ENCODE data around the gene TTC33. TPM values are rescaled to one million over a fixed set of nuclear protein-coding genes. Genes with fewer than 3 reads are reported as not detected.
"Not testable (repeated sequence)": the region's sequence is repeated elsewhere in the genome, so short reads cannot be mapped to it uniquely, and the experiment has no call there.

Gene TTC33
- total and polyA plus RNA-seq, 2 of the 4 experiments (the other 2 are of a cell fraction) = 3.1 to 8.1 TPM

- peak overlapping the region; percentile 98 for H3K4me3 ChIP-seq (ENCODE audit: insufficient read depth, low read depth, low read length)
- ATAC-seq (ENCODE audit: low read depth) (peak; percentile 1; the same call in 1 of the 2 replicates), DNase-seq (peak; percentile 77)
- no peak overlapping the region; the same call in 1 of the 2 replicates for H3K14ac ChIP-seq (replicated peaks; ENCODE audit: low read depth, low read length)
- H3K79me1 ChIP-seq (ENCODE audit: low read depth in 1 of 2, low read length in 2 of 2) = peaks cover 0 to 35% of the 10 kb centered on the region in 2 experiments; a peak in 2 of 4 replicates
- no peak overlapping the region for H3K23ac ChIP-seq (ENCODE audit: low read depth, low read length)
- no TSS peak for BruUV-seq (replicated peaks)
- no peak overlapping the region for H3K18ac ChIP-seq (ENCODE audit: low read depth, low read length)
- no peak overlapping the region for H2BK20ac ChIP-seq (ENCODE audit: low read depth, low read length)
- H2AK5ac ChIP-seq (ENCODE audit: low read depth, low read length) = no peak overlapping the region
- H3K9me3 ChIP-seq (ENCODE audit: control insufficient read depth, insufficient read depth, low read length) = no peaks in the 10 kb centered on the region
- intact Hi-C loops (cut with micrococcal nuclease) = no loop called here
- WGBS, 2 experiments (ENCODE audit: extremely low coverage in 2 of 2, insufficient read length in 1 of 2) = no CpG with 5 or more reads among the region's 3 CpGs
- H2AK9ac ChIP-seq (replicated peaks; ENCODE audit: low read depth, low read length, poor library complexity) = no peak overlapping the region
- dilution Hi-C loops (cut with HindIII; ENCODE audit: low sequenced_read_pairs, unreplicated experiment) = no loop called here
- H2BK120ac ChIP-seq (ENCODE audit: low read depth, low read length) = no peak overlapping the region
- H4K20me1 ChIP-seq (ENCODE audit: insufficient read depth, low read length) = peaks cover 55% of the 10 kb centered on the region
- H3K27me3 ChIP-seq (ENCODE audit: control insufficient read depth, insufficient read depth, low read length) = no peaks in the 10 kb centered on the region
- H3K4me2 ChIP-seq (ENCODE audit: low read depth, low read length) = peak overlapping the region; percentile 96
- peak; percentile 80 for TF ChIP-seq CEBPB (IDR thresholded peaks at IDR 0.05; ENCODE audit: low read depth, low read length)
- TF ChIP-seq RCOR1 (IDR thresholded peaks at IDR 0.05; ENCODE audit: insufficient replicate concordance, low read length) = no peak
- no peak overlapping the region for H4K5ac ChIP-seq (ENCODE audit: low read depth, low read length)
- peak overlapping the region; percentile 100; the same call in 1 of the 2 replicates for H3K9ac ChIP-seq (ENCODE audit: low read depth, low read length)
- in situ Hi-C loops (cut with MboI; ENCODE audit: low sequenced_read_pairs) = no loop called here
- H4K8ac ChIP-seq (ENCODE audit: low read depth in 2 of 2, low read length in 2 of 2) = peak overlapping the region in 1 of 2 experiments; percentile 6; a peak in 1 of 4 replicates
- H3K9me1 ChIP-seq (ENCODE audit: insufficient read depth, low read length) = peaks cover 3% of the 10 kb centered on the region; the same call in 1 of the 2 replicates
- H3K4me1 ChIP-seq (ENCODE audit: control insufficient read depth, insufficient read depth, low read length) = peaks cover 3% of the 10 kb centered on the region
- H2BK15ac ChIP-seq (ENCODE audit: low read depth, low read length) = no peak overlapping the region
- no peak overlapping the region for H4K91ac ChIP-seq (ENCODE audit: insufficient read depth, low read depth, low read length)
- no peak overlapping the region for H3K27ac ChIP-seq (ENCODE audit: insufficient read depth, low read length)
- POLR2A ChIA-PET (ENCODE audit: unreplicated experiment) = no interaction called here
- H3K36me3 ChIP-seq (ENCODE audit: control insufficient read depth, insufficient read depth, low read length) = peaks cover 2% of the 10 kb centered on the region
- CTCF ChIA-PET = no interaction called here
- H2AFZ ChIP-seq (replicated peaks; ENCODE audit: low read length, poor library complexity) = no peak overlapping the region
- no peak overlapping the region for H3K4ac ChIP-seq (ENCODE audit: low read depth, low read length)
- peak overlapping the region; percentile 48; the same call in 1 of the 2 replicates for H3K56ac ChIP-seq (ENCODE audit: extremely low read depth, insufficient read depth, low read length)
- H2BK5ac ChIP-seq (ENCODE audit: low read depth, low read length, poor library complexity, severe bottlenecking) = peak overlapping the region; percentile 93
Observed at GRCh38 chr5:40796487-40796889, 40.7 kb upstream of the TTC33 start.

GRCh38 chr5:40794877-40795276 is 39.1 kb upstream of the TTC33 start:
- H3K4me2 ChIP-seq (ENCODE audit: low read depth, low read length); ATAC-seq (ENCODE audit: low read depth); H3K18ac ChIP-seq (ENCODE audit: low read depth, low read length); H4K8ac ChIP-seq (ENCODE audit: low read depth in 2 of 2, low read length in 2 of 2); H2BK120ac ChIP-seq (ENCODE audit: low read depth, low read length); H2BK15ac ChIP-seq (ENCODE audit: low read depth, low read length); H2AK9ac ChIP-seq (replicated peaks; ENCODE audit: low read depth, low read length, poor library complexity); H3K9me3 ChIP-seq (ENCODE audit: control insufficient read depth, insufficient read depth, low read length); H3K36me3 ChIP-seq (ENCODE audit: control insufficient read depth, insufficient read depth, low read length); H2AFZ ChIP-seq (replicated peaks; ENCODE audit: low read length, poor library complexity); H3K27me3 ChIP-seq (ENCODE audit: control insufficient read depth, insufficient read depth, low read length); H2BK20ac ChIP-seq (ENCODE audit: low read depth, low read length); H3K23ac ChIP-seq (ENCODE audit: low read depth, low read length); H2AK5ac ChIP-seq (ENCODE audit: low read depth, low read length); H3K9me1 ChIP-seq (ENCODE audit: insufficient read depth, low read length); BruUV-seq (replicated peaks); intact Hi-C loops (cut with micrococcal nuclease); H3K4me1 ChIP-seq (ENCODE audit: control insufficient read depth, insufficient read depth, low read length); POLR2A ChIA-PET (ENCODE audit: unreplicated experiment); H2BK5ac ChIP-seq (ENCODE audit: low read depth, low read length, poor library complexity, severe bottlenecking); H4K91ac ChIP-seq (ENCODE audit: insufficient read depth, low read depth, low read length); H3K56ac ChIP-seq (ENCODE audit: extremely low read depth, insufficient read depth, low read length); dilution Hi-C loops (cut with HindIII; ENCODE audit: low sequenced_read_pairs, unreplicated experiment); H3K4ac ChIP-seq (ENCODE audit: low read depth, low read length); H3K4me3 ChIP-seq (ENCODE audit: insufficient read depth, low read depth, low read length); DNase-seq; H3K27ac ChIP-seq (ENCODE audit: insufficient read depth, low read length); H3K14ac ChIP-seq (replicated peaks; ENCODE audit: low read depth, low read length); H4K5ac ChIP-seq (ENCODE audit: low read depth, low read length); H3K9ac ChIP-seq (ENCODE audit: low read depth, low read length); CTCF ChIA-PET; in situ Hi-C loops (cut with MboI; ENCODE audit: low sequenced_read_pairs): not testable (repeated sequence)
- WGBS, 2 experiments (ENCODE audit: extremely low coverage in 2 of 2, insufficient read length in 1 of 2) = no CpG with 5 or more reads among the region's 3 CpGs
- peaks cover 0 to 43% of the 10 kb centered on the region in 2 experiments; a peak in 2 of 4 replicates for H3K79me1 ChIP-seq (ENCODE audit: low read depth in 1 of 2, low read length in 2 of 2)
- peaks cover 71% of the 10 kb centered on the region for H4K20me1 ChIP-seq (ENCODE audit: insufficient read depth, low read length)

All from IMR-90 (cell line).